GM12891 (cell line): ENCODE measurements around the gene SASH1.

Experiments used
- DNase-seq: peaks from one replicate; pipeline ENCODE4 v3.0.0; 2011; ENCODE audit warnings: low spot score; ENCODE audit not compliant: insufficient read length
- FAIRE-seq: peaks from 2 replicates; lab custom pipeline; 2011; peaks lifted over from hg19 to GRCh38; lab: Jason Lieb, UNC
- PAX5 ChIP-seq: IDR thresholded peaks from 2 replicates; pipeline ENCODE4 v1.6.1; 2011; ENCODE audit warnings: low read length, moderate library complexity, mild to moderate bottlenecking; ENCODE audit not compliant: insufficient read depth, severe bottlenecking
- POLR2A ChIP-seq: IDR thresholded peaks from 2 replicates; pipeline ENCODE4 v1.6.1; 2011; ENCODE audit warnings: low read depth, low read length, control low read depth
- POLR2AphosphoS5 ChIP-seq: IDR thresholded peaks from 2 replicates; pipeline ENCODE4 v1.6.1; 2011; ENCODE audit warnings: low read depth, low read length, control low read depth
- POU2F2 ChIP-seq: IDR thresholded peaks from 2 replicates; pipeline ENCODE4 v1.6.1; 2011; ENCODE audit warnings: low read depth, mild to moderate bottlenecking, control low read depth, low read length, moderate library complexity
- SPI1 ChIP-seq: IDR thresholded peaks from 2 replicates; pipeline ENCODE4 v1.6.1; 2011; ENCODE audit warnings: low read depth, low read length, control low read depth
- TAF1 ChIP-seq: IDR thresholded peaks from 2 replicates; pipeline ENCODE4 v1.6.1; 2011; ENCODE audit warnings: low read depth, low read length, control low read depth

The SASH1 gene

DNA sequence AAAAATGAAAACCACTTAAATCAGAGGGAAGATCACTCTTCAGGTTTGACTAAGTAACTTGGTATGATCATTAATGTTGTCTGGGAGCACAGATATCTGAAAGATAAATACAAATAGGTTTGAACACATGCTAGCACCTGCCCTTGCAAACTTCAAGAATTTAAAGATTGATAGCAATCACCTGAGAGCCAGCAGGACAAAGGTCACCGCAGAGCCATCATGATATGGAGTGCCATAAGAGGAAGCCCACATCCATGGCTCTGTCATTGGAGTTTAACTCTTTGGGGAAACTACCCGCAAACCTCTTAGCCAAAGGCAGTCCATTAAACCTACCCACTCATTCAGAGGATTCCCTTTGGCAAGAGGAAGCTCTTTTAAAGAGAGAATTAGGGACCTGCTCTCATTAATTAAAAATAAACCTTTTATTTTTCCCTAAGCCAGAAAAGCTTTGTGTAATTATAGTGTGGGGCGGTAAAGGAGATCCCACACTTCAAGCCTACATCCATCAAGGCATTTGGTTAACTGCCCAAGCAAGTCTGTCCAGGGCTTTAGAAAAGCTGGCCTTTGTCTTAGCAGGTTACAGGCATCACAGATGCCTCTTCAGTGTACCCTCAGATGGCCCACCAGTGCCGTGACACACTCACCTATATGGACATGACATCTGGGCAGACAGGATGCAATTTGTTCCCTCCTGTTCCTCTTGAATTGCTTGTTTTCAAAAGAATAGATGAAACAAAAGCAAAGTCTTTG is 73.0 kb downstream of the SASH1 start:
- DNase-seq = no peak
- FAIRE-seq = no peak
- no peak for TF ChIP-seq POLR2A
- TF ChIP-seq POLR2AphosphoS5 = no peak
- TF ChIP-seq PAX5 = no peak
- TF ChIP-seq POU2F2 = no peak
- TF ChIP-seq SPI1 = no peak
- TF ChIP-seq TAF1 = no peak

DNA sequence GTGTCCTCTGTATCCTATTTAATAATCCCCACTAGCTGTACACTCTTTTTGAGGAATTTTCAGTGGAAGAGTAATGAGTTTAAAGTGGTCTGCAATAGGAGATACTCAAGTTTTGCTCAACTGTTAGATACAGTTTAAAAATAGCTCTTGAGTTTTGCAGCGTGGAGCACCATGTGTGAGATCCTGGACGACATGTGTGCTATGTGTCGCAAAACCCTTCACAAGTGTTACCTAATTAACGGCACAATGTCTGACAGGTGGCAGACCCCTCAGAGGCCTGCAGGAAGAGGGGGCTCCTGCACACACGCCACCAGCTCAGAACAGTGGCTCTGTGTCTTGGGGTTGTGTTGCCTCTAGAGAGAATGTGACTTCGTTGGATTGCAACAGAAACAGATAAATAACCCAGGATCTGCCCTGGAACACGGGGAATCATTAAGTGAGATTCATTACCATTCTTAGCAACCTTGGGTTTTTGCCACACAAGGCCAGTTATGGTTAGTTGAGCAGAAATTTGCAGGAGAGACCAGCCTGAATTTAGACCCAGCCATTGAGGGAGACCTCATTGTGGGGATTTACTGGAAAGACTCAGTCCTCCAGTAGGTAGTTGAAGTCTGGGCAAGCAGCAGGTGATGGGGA is 73.8 kb downstream of the SASH1 start:
- no peak for DNase-seq
- no peak for FAIRE-seq
- TF ChIP-seq PAX5 (no peak), POLR2AphosphoS5 (no peak), POLR2A (no peak), POU2F2 (no peak), TAF1 (no peak), SPI1 (no peak)

DNA sequence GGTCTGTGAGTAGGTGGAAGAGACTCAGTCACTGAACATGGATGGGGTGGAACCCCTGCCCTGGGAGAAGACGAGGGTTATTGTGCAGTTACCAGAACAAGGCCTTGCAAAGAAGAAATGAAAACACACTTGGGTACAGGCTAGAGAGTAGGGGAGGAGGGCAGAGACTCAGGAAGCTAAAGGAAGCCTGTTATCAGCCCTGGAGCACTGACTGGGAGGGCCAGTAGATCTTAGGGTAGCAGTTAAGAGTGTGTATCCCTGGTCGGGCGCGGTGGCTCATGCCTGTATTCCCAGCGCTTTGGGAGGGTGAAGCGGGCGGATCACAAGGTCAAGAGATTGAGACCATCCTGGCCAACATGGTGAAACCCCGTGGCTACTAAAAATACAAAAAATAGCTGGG is 74.4 kb downstream of the SASH1 start:
- TF ChIP-seq POU2F2 = no peak
- no peak for TF ChIP-seq POLR2AphosphoS5
- no peak for TF ChIP-seq PAX5
- no peak for TF ChIP-seq POLR2A
- TF ChIP-seq TAF1 = no peak
- TF ChIP-seq SPI1 = no peak
- DNase-seq (no peak), FAIRE-seq (no peak)

DNA sequence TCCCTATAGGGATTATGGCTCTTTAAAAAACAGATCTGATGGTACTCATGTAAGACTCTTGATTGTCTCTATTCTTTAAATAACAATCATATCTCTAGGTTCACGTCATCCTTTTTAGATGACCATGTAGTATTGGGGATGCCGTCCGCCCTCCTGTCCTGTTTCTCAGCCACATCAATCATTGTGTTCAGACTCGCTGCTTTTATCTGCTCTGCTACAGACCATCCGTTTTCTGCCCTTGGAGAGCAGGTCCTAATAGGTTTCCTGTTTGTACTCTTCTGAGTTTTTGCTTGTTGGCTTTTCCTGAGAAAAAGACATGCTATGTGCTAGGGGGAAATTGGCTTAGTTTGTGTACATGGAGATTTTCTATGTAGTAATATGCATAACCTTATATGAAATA is 76.8 kb downstream of the SASH1 start:
- FAIRE-seq (no peak), DNase-seq (no peak)
- no peak for TF ChIP-seq POU2F2
- TF ChIP-seq POLR2A = no peak
- no peak for TF ChIP-seq TAF1
- no peak for TF ChIP-seq PAX5
- no peak for TF ChIP-seq SPI1
- TF ChIP-seq POLR2AphosphoS5 = no peak

DNA sequence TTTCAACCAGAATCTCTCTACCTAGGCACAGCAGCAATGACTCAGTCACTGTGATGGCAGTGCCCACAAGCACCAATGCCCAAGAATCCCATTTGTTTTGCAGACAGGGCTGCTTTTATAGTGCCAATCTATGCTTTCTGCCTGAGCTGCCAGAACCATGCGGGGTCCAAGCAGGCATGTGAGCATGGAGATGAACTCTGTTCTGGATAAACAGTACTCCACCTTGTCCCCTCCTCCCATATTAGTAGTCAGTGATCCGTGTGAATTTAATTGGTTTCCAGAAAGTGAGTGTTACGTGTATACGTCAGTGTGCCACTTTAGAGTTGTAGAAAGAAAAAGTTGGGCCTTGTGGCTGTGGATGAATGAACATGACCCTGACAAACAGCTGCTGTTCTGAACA is 79.4 kb downstream of the SASH1 start:
- FAIRE-seq (no peak), DNase-seq (no peak)
- TF ChIP-seq TAF1 = no peak
- no peak for TF ChIP-seq POLR2A
- no peak for TF ChIP-seq POLR2AphosphoS5
- no peak for TF ChIP-seq PAX5
- no peak for TF ChIP-seq SPI1
- TF ChIP-seq POU2F2 = no peak

DNA sequence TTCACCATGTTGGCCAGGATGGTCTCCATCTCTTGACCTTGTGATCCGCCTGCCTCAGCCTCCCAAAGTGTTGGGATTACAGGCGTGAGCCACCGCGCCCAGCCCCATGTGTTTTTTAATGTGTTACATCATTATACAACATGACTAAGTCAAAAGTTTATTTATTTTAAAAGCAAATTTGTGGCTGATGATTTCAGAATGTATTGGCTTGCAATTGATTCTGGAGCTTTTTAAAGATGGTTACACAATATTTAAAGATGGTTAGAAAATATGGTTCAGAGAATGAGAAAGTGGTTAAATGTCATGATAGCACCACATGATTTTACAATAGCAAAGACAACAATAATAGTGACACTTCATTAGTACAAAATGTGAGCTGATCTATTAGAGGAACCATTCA is 80.5 kb downstream of the SASH1 start:
- FAIRE-seq = no peak
- no peak for DNase-seq

DNA sequence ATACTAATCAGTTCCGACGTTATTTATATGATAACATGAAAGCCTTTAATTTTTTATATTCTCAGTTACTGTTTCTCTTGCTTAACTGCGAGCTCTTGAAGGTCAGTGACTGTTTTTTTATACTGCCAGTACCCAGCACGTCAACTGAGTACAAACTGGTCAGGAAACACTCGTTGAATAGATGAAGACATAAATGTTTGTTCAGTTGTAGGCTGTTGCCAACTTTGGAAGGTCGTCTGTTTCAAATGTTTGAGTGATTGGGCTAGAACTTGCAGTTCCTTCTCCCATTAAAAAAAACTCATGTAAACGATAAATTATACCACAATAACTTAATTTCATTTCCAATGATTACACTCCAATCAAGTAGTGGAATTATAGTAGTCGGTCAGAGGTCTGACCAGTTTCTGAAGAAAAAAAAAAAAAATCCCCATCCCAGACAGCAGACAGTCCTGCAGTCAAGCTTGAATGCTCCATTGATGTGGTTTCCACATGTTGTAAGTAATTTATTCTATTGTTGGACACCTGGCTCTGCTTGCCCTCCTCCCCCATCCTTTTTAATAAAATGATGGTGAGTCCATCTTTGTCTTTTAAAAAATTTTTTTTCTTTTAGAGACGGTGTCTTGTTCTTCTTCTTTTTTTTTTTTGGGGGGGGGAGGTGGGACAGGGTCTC is 81.1 kb downstream of the SASH1 start:
- no peak for TF ChIP-seq POLR2AphosphoS5
- TF ChIP-seq TAF1 = no peak
- TF ChIP-seq SPI1 = no peak
- TF ChIP-seq POLR2A = no peak
- TF ChIP-seq PAX5 = no peak
- TF ChIP-seq POU2F2 = no peak
- no peak for DNase-seq
- FAIRE-seq = no peak

More for the DNA sequence above, 80.5 kb downstream of the SASH1 start:
- TF ChIP-seq TAF1 (no peak), POLR2AphosphoS5 (no peak), SPI1 (no peak), PAX5 (no peak), POLR2A (no peak), POU2F2 (no peak)

DNA sequence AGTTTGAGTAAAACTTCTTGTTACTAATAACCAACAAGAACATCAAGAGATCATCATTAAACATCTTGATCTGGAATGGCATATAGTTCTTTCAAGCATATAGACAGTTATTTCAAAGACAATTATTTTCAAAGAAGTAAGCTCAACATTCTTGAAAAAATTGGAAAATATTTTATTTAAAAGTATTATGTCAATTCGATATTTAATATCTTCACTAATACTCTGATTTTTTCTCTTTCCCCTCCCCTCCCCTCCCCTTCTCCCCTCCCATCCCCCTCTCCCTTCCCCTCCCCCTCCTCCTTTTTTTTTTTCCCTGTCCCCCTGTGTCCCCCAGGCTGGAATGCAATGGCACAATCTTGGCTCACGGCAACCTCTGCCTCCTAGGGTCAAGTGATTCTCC is 82.8 kb downstream of the SASH1 start:
- TF ChIP-seq POLR2AphosphoS5 (no peak), PAX5 (no peak), POU2F2 (no peak), SPI1 (no peak), TAF1 (no peak), POLR2A (no peak)
- no peak for DNase-seq
- no peak for FAIRE-seq

DNA sequence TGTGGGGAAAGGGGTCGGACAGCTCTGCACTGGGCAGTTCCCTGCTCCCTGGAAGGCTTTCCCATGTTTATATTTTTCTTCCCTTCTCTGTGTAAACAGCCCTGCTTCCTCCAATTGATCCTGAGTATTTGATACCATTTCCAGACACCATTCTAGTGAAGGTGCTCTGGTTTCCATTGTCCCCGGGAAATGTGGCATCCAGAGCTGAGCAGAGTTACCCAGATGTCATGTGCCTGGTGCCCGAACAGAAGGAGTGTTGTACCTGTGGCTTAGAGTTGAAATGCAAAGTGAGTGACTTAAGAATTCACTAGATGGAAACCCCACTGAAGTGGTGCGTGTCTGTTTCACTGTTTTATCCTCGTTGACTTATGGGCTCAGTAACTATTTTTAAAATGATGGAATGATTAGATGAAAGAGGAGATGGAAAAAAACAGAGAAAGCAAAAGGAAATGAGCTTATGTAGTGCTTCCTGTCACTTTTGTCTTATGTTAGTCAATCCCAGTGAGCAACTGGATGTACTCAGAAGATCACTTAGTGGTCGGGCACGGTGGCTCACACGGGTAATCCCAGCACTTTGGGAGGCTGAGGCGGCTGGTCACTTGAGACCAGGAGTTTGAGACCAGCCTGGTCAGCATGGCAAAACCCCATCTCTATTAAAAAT is 83.8 kb downstream of the SASH1 start:
- DNase-seq (no peak), FAIRE-seq (no peak)
- TF ChIP-seq PAX5 = no peak
- no peak for TF ChIP-seq POLR2AphosphoS5
- no peak for TF ChIP-seq POLR2A
- no peak for TF ChIP-seq SPI1
- TF ChIP-seq TAF1 = no peak
- TF ChIP-seq POU2F2 = no peak
